Mesenchymal stem cell (in vitro differentiated cells and primary cell): ENCODE results near the gene MED10.
A peak's percentile ranks its signal among the peaks of the same experiment; 100 is the strongest.

Experiments
- DNase-seq: peaks from one replicate; pipeline ENCODE4 v3.0.0-alpha.2; 2013
- H2AFZ ChIP-seq: one replicate; pipeline ENCODE4 v1.6.1; 2013; ENCODE audit warnings: low read depth, mild to moderate bottlenecking, control low read depth, inconsistent platforms, low read length, moderate library complexity
- H2AK5ac ChIP-seq: 2 replicates; pipeline ENCODE4 v1.6.1; 2013; ENCODE audit warnings: low read length, moderate library complexity, mild to moderate bottlenecking, inconsistent platforms; ENCODE audit not compliant: severe bottlenecking
- H2BK120ac ChIP-seq: one replicate; pipeline ENCODE4 v1.6.1; 2013; ENCODE audit warnings: low read depth, mild to moderate bottlenecking, inconsistent platforms, low read length, moderate library complexity
- H2BK12ac ChIP-seq, 2 experiments: one replicate each; pipeline ENCODE4 v1.6.1; 2013; ENCODE audit warnings: inconsistent platforms in 2 of 2, low read length in 2 of 2, mild to moderate bottlenecking in 2 of 2, moderate library complexity in 2 of 2, control low read depth in 1 of 2
- H2BK15ac ChIP-seq: one replicate; pipeline ENCODE4 v1.6.1; 2013; ENCODE audit warnings: mild to moderate bottlenecking, low read depth, inconsistent platforms; ENCODE audit not compliant: poor library complexity, severe bottlenecking
- H2BK5ac ChIP-seq: 2 replicates; pipeline ENCODE4 v1.6.1; 2013; ENCODE audit warnings: low read depth, mild to moderate bottlenecking, low read length, control low read depth, inconsistent platforms; ENCODE audit not compliant: poor library complexity, severe bottlenecking
- H3K14ac ChIP-seq, 2 experiments: one replicate each; pipeline ENCODE4 v1.6.1; 2013; ENCODE audit warnings: inconsistent platforms in 2 of 2, low read length in 2 of 2, control low read depth in 1 of 2, mild to moderate bottlenecking in 1 of 2, moderate library complexity in 1 of 2
- H3K18ac ChIP-seq, 2 experiments: one replicate each; pipeline ENCODE4 v1.6.1; 2013; ENCODE audit warnings: inconsistent platforms in 2 of 2, low read length in 2 of 2, control low read depth in 1 of 2, low read depth in 1 of 2, mild to moderate bottlenecking in 1 of 2
- H3K23ac ChIP-seq, 2 experiments: one replicate each; pipeline ENCODE4 v1.6.1; 2013; ENCODE audit warnings: inconsistent platforms in 2 of 2, low read length in 2 of 2, mild to moderate bottlenecking in 2 of 2, moderate library complexity in 2 of 2, control low read depth in 1 of 2
- H3K27ac ChIP-seq: 2 replicates; pipeline ENCODE4 v1.5.1; 2013; ENCODE audit warnings: mild to moderate bottlenecking, moderate library complexity, low read length, control low read depth, inconsistent platforms; ENCODE audit not compliant: poor library complexity, severe bottlenecking
- H3K27me3 ChIP-seq, 2 experiments: 2 replicates each; pipeline versions ENCODE4 v1.6.1 to v1.7.0; 2013; ENCODE audit warnings: low read length in 2 of 2, mild to moderate bottlenecking in 2 of 2, moderate library complexity in 2 of 2, control low read depth in 1 of 2, inconsistent platforms in 1 of 2; ENCODE audit not compliant: control insufficient read depth in 1 of 2, insufficient read depth in 1 of 2
- H3K36me3 ChIP-seq, 2 experiments: 2 replicates each; pipeline versions ENCODE4 v1.6.1 to v1.7.0; 2013; ENCODE audit warnings: low read length in 2 of 2, control low read depth in 1 of 2, inconsistent platforms in 1 of 2, low read depth in 1 of 2, mild to moderate bottlenecking in 1 of 2; ENCODE audit not compliant: insufficient read depth in 2 of 2, control insufficient read depth in 1 of 2
- H3K4ac ChIP-seq, 2 experiments: one replicate each; pipeline ENCODE4 v1.6.1; 2013; ENCODE audit warnings: inconsistent platforms in 2 of 2, low read length in 2 of 2, mild to moderate bottlenecking in 2 of 2, moderate library complexity in 2 of 2, control low read depth in 1 of 2, low read depth in 1 of 2
- H3K4me1 ChIP-seq: 2 replicates; pipeline ENCODE4 v1.6.1; 2013; ENCODE audit warnings: low read depth, low read length, control low read depth; ENCODE audit not compliant: control insufficient read depth, insufficient read depth
- H3K4me2 ChIP-seq: 2 replicates; pipeline ENCODE4 v1.6.1; 2013; ENCODE audit warnings: low read length, mild to moderate bottlenecking, inconsistent platforms; ENCODE audit not compliant: poor library complexity, severe bottlenecking
- H3K4me3 ChIP-seq, 2 experiments: 2 replicates each; pipeline versions ENCODE4 v1.5.1 to v1.7.0; 2013; ENCODE audit warnings: low read length in 2 of 2, mild to moderate bottlenecking in 2 of 2, control low read depth in 1 of 2, low read depth in 1 of 2; ENCODE audit not compliant: insufficient read depth in 1 of 2
- H3K79me1 ChIP-seq: replicated peaks from 2 replicates; pipeline ENCODE4 v1.6.1; 2013; ENCODE audit warnings: mild to moderate bottlenecking, control low read depth, low read length, inconsistent platforms; ENCODE audit not compliant: poor library complexity, severe bottlenecking
- H3K9ac ChIP-seq: 2 replicates; pipeline ENCODE4 v1.7.0; 2013; ENCODE audit warnings: mild to moderate bottlenecking, low read length, moderate library complexity
- H3K9me3 ChIP-seq: 2 replicates; pipeline ENCODE4 v1.7.0; 2013; ENCODE audit warnings: mild to moderate bottlenecking, low read length; ENCODE audit not compliant: control insufficient read depth
- H4K8ac ChIP-seq: one replicate; pipeline ENCODE4 v1.6.1; 2013; ENCODE audit warnings: inconsistent platforms, mild to moderate bottlenecking, low read length, moderate library complexity
- H4K91ac ChIP-seq: one replicate; pipeline ENCODE4 v1.6.1; 2013; ENCODE audit warnings: mild to moderate bottlenecking, low read length, inconsistent platforms
- WGBS: methylation state at CpG from one replicate; pipeline ENCODE4 v1.1.7; 2013; ENCODE audit warnings: mixed read lengths; 5-methylcytosine and 5-hydroxymethylcytosine counted together

MED10 gene

GRCh38 chr5:6347673-6348072, 30.7 kb downstream of the MED10 start:
- Histone ChIP-seq H4K8ac (no peak overlapping the region), H3K79me1 (no peaks in the 10 kb centered on the region), H3K9ac (no peak overlapping the region), H3K4me2 (no peak overlapping the region), H2BK120ac (no peak overlapping the region), H2BK15ac (no peak overlapping the region), H3K18ac (no peak overlapping the region), H3K36me3 (no peaks in the 10 kb centered on the region), H3K4me3 (no peak overlapping the region), H3K27ac (no peak overlapping the region), H2BK5ac (no peak overlapping the region), H3K27me3 (no peaks in the 10 kb centered on the region), H3K23ac (no peak overlapping the region), H3K14ac (peak overlapping the region in 1 of 2 experiments; percentile 31), H2AFZ (no peak overlapping the region), H2BK12ac (no peak overlapping the region), H3K4me1 (no peaks in the 10 kb centered on the region), H4K91ac (no peak overlapping the region), H2AK5ac (no peak overlapping the region), H3K9me3 (no peaks in the 10 kb centered on the region), H3K4ac (no peak overlapping the region)
- WGBS = 90% methylated on average over 18 of the region's 19 CpGs
- DNase-seq = no peak

DNA sequence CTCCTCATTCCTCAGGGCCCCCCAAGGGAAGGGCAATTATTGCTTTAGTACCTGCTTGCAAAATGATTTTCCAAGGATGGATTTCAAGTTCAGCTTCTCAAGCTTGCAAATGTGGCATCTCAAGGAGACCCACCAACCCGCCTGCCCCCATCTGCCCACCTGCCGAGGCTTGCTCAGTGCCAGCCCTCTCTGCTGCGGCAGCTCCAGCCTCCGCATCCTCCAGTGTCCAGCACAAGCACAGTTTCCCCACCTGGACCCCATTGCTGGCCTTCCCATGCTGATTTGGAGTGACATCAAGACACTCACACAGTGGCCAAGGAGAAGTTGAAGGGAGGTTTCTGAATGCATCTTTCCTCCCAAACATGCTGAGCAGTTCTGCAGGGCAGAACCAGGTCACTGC, 31.2 kb downstream of the MED10 start:
- Histone ChIP-seq H3K36me3 (no peaks in the 10 kb centered on the region), H3K18ac (no peak overlapping the region), H4K91ac (no peak overlapping the region), H2BK15ac (no peak overlapping the region), H3K9ac (no peak overlapping the region), H3K4me2 (no peak overlapping the region), H2BK12ac (no peak overlapping the region), H3K27ac (no peak overlapping the region), H3K79me1 (no peaks in the 10 kb centered on the region), H3K4ac (no peak overlapping the region), H2AFZ (no peak overlapping the region), H3K9me3 (no peaks in the 10 kb centered on the region), H2BK5ac (no peak overlapping the region), H3K4me3 (no peak overlapping the region), H3K14ac (no peak overlapping the region), H2BK120ac (no peak overlapping the region), H3K4me1 (no peaks in the 10 kb centered on the region), H3K27me3 (no peaks in the 10 kb centered on the region), H3K23ac (no peak overlapping the region), H2AK5ac (no peak overlapping the region), H4K8ac (no peak overlapping the region)
- no peak for DNase-seq
- 93% methylated on average over 4 of the region's 4 CpGs for WGBS

- Histone ChIP-seq H3K14ac (no peak overlapping the region), H3K79me1 (no peaks in the 10 kb centered on the region), H2AK5ac (no peak overlapping the region), H3K23ac (no peak overlapping the region), H2BK5ac (no peak overlapping the region), H3K4me1 (no peaks in the 10 kb centered on the region), H2AFZ (no peak overlapping the region), H3K9ac (no peak overlapping the region), H3K18ac (no peak overlapping the region), H3K4me2 (no peak overlapping the region), H3K27me3 (no peaks in the 10 kb centered on the region), H2BK120ac (no peak overlapping the region), H3K4me3 (no peak overlapping the region), H3K27ac (no peak overlapping the region), H2BK15ac (no peak overlapping the region), H4K91ac (no peak overlapping the region), H3K4ac (no peak overlapping the region), H2BK12ac (no peak overlapping the region), H4K8ac (no peak overlapping the region), H3K9me3 (no peaks in the 10 kb centered on the region), H3K36me3 (no peaks in the 10 kb centered on the region)
- DNase-seq = no peak
- WGBS = 58% methylated on average over 5 of the region's 5 CpGs
Measured at GRCh38 chr5:6344593-6344989, 33.8 kb downstream of the MED10 start.

DNA sequence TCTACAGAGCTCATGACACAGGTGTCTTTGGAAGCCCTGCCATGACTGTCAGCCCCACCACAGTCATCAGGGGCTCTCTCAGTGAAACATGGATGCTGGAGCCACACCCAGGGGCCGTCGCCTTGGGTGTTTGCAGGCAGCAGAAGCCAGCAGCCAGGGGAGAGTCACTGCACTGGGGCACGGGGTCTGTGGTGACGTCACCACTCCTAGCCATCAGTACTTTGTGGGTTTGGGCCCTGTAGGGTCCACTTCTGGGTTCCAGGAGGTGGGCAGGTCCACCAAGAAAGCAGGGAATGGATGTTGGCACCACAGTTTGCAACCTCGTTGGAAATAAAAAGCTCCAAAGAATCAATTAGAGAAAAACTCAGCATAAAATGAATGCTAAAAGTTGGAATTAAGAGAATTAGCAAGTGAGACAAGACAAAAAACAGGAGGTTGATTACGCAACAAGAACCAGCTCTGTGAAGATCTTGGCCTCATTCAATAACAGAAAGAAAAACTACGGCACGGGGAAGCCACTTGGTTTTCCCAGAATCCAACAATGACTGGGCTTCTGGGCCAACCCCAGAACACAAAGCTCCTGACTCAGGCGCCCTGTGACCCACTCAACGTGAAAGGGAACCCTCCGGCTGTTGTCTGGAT, 34.3 kb downstream of the MED10 start:
- Histone ChIP-seq H2BK15ac (no peak overlapping the region), H3K4me1 (no peaks in the 10 kb centered on the region), H4K8ac (no peak overlapping the region), H3K27ac (no peak overlapping the region), H3K9me3 (no peaks in the 10 kb centered on the region), H3K27me3 (no peaks in the 10 kb centered on the region), H2BK120ac (no peak overlapping the region), H3K18ac (no peak overlapping the region), H3K79me1 (no peaks in the 10 kb centered on the region), H4K91ac (no peak overlapping the region), H2BK12ac (no peak overlapping the region), H3K4ac (no peak overlapping the region), H3K23ac (no peak overlapping the region), H2BK5ac (no peak overlapping the region), H3K14ac (no peak overlapping the region), H3K4me3 (no peak overlapping the region), H3K36me3 (no peaks in the 10 kb centered on the region), H2AFZ (no peak overlapping the region), H2AK5ac (no peak overlapping the region), H3K4me2 (no peak overlapping the region), H3K9ac (no peak overlapping the region)
- DNase-seq = no peak
- 66% methylated on average over 10 of the region's 11 CpGs for WGBS
